Activated effector memory CD4-positive, alpha-beta T cell treated with Interleukin-2 at 50 U/mL for 16 hours (primary cell): ENCODE measurements around the gene LNP1.

Experiments
- DNase-seq: peaks from one replicate; pipeline ENCODE4 v3.0.0-alpha.2; 2020

LNP1 gene

DNA sequence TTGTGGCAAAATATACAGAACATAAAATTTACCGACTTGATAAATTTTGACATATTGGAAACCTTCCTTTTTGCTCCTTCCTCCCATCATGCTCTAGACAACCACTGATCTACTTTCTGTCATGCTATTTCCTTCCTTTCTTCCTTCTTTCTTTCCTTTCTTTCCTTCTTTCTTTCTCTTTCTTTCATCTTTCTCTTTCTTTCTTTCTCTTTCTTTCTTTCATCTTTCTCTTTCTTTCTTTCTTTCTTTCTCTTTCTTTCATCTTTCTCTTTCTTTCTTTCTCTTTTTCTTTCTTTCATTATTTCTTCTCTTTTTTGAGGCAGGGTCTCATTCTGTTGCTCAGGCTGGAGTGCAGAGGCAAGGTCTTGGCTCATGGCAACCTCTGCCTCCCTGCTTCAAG, 82.2 kb downstream of the LNP1 start:
- DNase-seq: no peak

DNA sequence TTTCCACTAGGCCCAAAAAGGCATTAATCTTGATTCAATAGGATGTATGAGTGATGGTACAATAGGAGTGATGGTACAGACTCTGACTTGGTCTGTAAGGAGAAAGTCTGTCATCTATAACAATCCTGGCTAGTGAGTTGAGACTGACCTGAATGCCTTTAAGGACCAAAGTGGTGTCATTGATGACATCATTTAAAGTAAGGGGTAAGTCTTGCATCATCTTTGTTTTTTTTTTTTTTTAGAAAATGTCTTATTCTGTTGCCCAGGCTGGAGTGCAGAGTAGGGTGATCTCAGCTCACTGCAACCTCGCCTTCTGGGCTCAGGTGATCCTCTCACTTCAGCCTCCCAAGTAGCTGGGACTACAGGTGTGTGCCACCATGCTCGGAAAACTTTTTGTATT, 85.5 kb downstream of the LNP1 start:
- DNase-seq: no peak

DNA sequence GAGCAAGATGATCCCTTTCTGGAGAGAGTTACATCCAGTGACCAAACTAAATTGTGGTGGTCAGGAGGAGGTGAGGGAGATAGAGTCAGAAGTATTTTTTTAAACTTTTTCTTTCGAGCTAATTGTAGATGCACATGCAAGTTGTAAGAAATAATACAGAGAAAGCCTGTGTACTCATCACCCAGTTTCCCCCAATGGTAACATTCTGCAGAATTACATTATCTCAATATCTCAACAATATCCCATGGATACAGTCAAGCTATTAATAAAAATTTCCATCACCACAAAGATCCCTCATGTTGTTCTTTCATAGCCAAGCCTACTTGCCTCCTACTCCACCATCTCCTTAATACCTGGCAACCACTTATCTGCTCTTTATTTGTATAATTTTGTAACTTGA, 87.8 kb downstream of the LNP1 start:
- DNase-seq: no peak

DNA sequence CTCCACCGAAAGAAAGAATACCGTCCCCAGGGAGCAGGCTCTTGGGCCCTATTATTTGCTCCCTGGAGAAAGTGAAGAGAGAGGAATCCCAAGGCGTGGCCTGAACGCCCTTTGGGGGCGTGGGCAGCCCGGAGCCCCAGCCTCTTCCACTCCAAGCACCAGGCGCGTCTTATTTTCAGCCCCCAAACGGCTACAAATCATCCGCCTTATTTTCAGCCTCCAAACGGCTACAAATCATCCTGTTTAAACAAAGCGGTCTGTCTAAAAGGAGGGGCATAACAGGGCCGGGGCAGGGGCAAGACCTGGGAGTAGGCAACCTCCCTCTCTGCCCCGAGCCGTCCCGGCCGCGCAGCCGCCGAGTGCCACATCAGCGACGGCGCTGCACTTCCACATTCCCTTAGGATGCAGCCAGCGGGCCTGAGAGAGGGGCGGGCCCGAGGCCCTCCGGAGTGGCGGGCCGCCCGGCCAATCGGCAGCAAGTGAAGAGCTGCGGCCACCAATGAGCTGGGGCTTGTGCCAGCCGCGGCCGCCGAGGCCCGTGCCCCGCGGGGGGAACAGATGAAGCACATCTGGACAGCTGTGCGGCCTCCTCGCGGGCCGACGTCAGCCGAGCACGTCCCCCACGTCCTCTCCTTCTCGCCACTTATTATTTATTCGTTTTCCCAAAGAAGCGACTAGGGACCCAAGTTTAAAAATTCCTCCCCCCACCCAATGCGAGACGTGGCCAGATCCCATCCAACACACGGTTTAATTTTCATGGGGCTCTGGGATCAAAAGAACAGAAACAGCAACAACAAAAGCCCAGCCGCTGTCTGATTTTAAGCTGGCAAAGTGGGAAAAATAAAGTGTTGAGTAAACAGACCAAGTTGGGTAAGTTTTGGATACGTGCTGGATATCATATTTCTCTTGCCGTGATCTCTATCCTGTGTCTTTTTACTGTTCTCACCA, 91.0 kb downstream of the LNP1 start, which contains the start of gene TMEM45A:
Gene TMEM45A, plus strand, starts transcription at position 561 of the 948 bp plus-strand sequence. CDS start 62,593 bp downstream, outside the sequence.
- DNase-seq: peak; percentile 39

DNA sequence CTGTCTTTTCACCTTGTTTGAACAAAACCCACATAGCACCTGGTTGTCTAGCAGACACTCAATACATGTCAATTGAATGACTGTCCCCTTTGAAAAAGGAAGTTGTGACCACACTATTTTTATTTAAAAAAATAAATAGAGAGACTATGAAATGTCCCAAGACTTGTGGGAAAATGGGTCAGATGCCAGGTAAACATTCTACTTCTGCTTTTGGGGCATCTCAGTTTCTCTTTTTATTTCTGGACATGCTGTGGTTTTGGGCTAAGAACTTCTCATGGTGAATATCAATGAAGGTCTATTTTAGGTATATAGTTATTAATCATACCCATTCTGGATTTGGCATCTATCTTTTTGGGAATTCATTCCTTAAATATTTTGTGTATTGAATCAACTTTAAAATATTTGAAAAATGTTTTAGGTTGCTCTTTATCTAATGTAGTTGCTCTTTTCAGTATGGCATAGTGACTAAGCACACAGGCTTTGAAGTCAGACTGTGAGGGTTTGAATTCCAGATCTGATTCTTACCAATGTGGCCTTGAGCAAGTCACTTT, 95.4 kb downstream of the LNP1 start:
- no peak for DNase-seq

DNA sequence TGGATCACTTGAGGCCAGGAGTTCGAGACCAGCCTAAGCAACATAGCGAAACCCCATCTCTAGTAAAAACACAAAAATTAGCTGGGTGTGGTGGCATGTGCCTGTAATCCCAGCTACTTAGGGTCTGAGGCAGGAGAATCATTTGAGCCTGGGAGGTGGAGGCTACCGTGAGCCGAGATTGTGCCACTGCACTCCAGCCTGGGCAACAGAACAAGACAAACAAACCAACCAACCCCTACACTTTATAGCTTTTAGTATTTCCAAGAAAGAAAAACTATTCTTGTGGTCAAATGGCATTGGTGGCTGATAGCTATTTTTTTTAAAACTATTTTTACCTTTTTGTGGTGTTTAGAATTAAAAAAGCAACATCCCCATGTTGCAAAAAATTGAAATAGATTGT, 98.3 kb downstream of the LNP1 start:
- no peak for DNase-seq

DNA sequence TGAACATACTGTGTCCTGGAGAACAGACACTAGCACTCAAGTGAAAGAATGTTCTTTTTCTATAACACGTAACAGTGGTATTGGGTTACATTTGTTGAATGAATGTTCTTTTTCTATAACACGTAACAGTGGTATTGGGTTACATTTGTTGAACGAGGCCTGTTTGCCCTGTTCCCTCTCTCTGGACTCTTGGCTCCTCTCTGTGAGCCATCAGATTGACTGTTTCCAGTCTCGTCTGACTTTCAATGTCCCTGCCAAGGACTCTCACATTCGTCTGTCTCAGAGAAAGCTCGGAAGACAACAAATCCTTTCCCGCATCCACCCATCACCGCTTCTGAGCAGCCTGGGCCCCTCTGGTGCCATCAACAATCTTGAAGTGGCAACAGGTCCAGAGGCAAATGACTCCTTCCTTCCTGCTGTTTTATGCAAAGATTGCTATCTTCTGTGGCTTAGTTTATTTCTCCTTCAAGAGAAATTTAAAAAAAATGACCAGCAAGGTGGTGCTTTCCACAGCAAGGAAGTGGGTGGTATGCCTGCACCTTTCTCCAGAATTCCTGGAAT, 99.1 kb downstream of the LNP1 start:
- no peak for DNase-seq

DNA sequence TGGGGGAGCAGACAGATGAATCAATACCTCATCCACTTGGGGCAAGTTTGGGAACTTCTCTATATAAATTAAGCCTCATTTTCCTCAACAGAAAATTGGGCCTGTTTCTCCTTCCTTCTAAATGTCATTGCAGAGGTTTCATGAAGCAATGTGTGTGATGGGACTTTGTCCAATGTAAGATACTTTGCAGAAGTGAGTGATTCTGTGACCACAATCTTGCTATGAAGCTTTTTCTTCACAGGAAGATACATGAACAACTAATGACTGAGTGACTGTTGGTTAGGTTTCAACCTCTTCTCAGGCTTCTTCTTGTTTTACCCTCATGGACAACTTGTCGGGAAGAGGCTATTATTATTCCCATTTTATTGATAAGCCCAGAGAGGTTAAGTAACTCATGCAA, 102.1 kb downstream of the LNP1 start:
- no peak for DNase-seq
